ENCODE results near the gene RNF217.

- TF ChIP-seq BHLHE40 (IDR thresholded peaks at IDR 0.05; ENCODE audit: borderline replicate concordance in 1 of 2, low read depth in 2 of 2, low read length in 1 of 2): no peak
- no peak for TF ChIP-seq EED (IDR thresholded peaks at IDR 0.05; ENCODE audit: low read depth)
- no peak for TF ChIP-seq IKZF1 (conservative IDR thresholded peaks at IDR 0.05)
- no peak for TF ChIP-seq SMC3 (IDR thresholded peaks at IDR 0.05; ENCODE audit: borderline replicate concordance, low read length)
- TF ChIP-seq EZH2 (IDR thresholded peaks at IDR 0.05; ENCODE audit: borderline replicate concordance, control insufficient read depth, low read depth, low read length): no peak
- no peak for TF ChIP-seq HCFC1 (IDR thresholded peaks at IDR 0.05; ENCODE audit: low read length)
- TF ChIP-seq RFX5 (IDR thresholded peaks at IDR 0.05; ENCODE audit: low read depth, low read length): no peak
- no peak for TF ChIP-seq USF2 (IDR thresholded peaks at IDR 0.05; ENCODE audit: borderline replicate concordance, low read depth, low read length)
- no peak for TF ChIP-seq TAF1 (IDR thresholded peaks at IDR 0.05; ENCODE audit: borderline replicate concordance, low read depth, low read length)
- TF ChIP-seq, protein P1, sequence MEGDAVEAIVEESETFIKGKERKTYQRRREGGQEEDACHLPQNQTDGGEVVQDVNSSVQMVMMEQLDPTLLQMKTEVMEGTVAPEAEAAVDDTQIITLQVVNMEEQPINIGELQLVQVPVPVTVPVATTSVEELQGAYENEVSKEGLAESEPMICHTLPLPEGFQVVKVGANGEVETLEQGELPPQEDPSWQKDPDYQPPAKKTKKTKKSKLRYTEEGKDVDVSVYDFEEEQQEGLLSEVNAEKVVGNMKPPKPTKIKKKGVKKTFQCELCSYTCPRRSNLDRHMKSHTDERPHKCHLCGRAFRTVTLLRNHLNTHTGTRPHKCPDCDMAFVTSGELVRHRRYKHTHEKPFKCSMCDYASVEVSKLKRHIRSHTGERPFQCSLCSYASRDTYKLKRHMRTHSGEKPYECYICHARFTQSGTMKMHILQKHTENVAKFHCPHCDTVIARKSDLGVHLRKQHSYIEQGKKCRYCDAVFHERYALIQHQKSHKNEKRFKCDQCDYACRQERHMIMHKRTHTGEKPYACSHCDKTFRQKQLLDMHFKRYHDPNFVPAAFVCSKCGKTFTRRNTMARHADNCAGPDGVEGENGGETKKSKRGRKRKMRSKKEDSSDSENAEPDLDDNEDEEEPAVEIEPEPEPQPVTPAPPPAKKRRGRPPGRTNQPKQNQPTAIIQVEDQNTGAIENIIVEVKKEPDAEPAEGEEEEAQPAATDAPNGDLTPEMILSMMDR (IDR thresholded peaks at IDR 0.05 in 2 of 3, conservative IDR thresholded peaks at IDR 0.05 in 1 of 3; ENCODE audit: control insufficient read depth in 2 of 3, extremely low read depth in 1 of 3, insufficient read depth in 1 of 3, low read depth in 3 of 3, low read length in 3 of 3): no peak
- TF ChIP-seq KDM1A (IDR thresholded peaks at IDR 0.05; ENCODE audit: borderline replicate concordance): no peak
Observed at GRCh38 chr6:125031385-125031784, 69.1 kb downstream of the RNF217 start.
